ENCODE data around the gene RPL5.

DNA sequence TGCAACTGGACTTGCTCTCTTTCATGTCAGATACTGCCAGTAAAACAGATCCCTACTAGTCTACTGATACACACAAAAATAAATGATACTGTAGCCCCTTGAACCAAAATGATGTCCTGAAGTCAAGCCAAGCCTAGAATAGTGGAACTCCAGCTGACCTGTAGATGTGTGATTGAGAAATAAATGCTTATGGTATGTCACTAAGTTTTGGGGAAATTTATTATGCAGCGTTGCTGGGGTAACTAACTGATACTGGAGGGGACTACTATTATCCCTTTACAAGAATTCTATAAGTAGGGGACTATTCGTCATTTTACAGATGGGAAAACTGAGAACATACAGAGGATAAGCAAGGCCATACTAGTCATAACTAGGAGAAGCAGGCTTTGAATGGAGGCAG, 55.6 kb downstream of the RPL5 start:
- TF ChIP-seq POLR2A (IDR thresholded peaks at IDR 0.05) = no peak
- TF ChIP-seq, protein P1, sequence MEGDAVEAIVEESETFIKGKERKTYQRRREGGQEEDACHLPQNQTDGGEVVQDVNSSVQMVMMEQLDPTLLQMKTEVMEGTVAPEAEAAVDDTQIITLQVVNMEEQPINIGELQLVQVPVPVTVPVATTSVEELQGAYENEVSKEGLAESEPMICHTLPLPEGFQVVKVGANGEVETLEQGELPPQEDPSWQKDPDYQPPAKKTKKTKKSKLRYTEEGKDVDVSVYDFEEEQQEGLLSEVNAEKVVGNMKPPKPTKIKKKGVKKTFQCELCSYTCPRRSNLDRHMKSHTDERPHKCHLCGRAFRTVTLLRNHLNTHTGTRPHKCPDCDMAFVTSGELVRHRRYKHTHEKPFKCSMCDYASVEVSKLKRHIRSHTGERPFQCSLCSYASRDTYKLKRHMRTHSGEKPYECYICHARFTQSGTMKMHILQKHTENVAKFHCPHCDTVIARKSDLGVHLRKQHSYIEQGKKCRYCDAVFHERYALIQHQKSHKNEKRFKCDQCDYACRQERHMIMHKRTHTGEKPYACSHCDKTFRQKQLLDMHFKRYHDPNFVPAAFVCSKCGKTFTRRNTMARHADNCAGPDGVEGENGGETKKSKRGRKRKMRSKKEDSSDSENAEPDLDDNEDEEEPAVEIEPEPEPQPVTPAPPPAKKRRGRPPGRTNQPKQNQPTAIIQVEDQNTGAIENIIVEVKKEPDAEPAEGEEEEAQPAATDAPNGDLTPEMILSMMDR (IDR thresholded peaks at IDR 0.05) = no peak
